Measurements from ENCODE around the gene BRK1.

BRK1 gene

GRCh38 chr3:10093678-10094077, 21.8 kb upstream of the BRK1 start:
- DNase-seq (ENCODE audit: low read depth, low spot score) = no peak
- no peak for TF ChIP-seq CTCF (IDR thresholded peaks at IDR 0.05; ENCODE audit: low read depth, low read length)
- in situ Hi-C loops (cut with HindIII; ENCODE audit: low sequenced_read_pairs) = no loop called here
- no peak overlapping the region for H3K4me3 ChIP-seq (ENCODE audit: low read depth, low read length)

- H3K4me3 ChIP-seq (ENCODE audit: low read depth, low read length) = no peak overlapping the region
- in situ Hi-C loops (cut with HindIII; ENCODE audit: low sequenced_read_pairs) = no loop called here
- TF ChIP-seq CTCF (IDR thresholded peaks at IDR 0.05; ENCODE audit: low read depth, low read length) = no peak
- DNase-seq (ENCODE audit: low read depth, low spot score) = no peak
Measured at GRCh38 chr3:10099041-10099440, 16.4 kb upstream of the BRK1 start.

- no peak overlapping the region for H3K4me3 ChIP-seq (ENCODE audit: low read depth, low read length)
- DNase-seq (ENCODE audit: low read depth, low spot score) = no peak
- in situ Hi-C loops (cut with HindIII; ENCODE audit: low sequenced_read_pairs) = no loop called here
- no peak for TF ChIP-seq CTCF (IDR thresholded peaks at IDR 0.05; ENCODE audit: low read depth, low read length)
Measured at GRCh38 chr3:10106919-10107318, 8.6 kb upstream of the BRK1 start.

- no peak for TF ChIP-seq CTCF (IDR thresholded peaks at IDR 0.05; ENCODE audit: low read depth, low read length)
- no peak within 1 kb of the TSS for H3K4me3 ChIP-seq (ENCODE audit: low read depth, low read length)
- no peak for DNase-seq (ENCODE audit: low read depth, low spot score)
- in situ Hi-C loops (cut with HindIII; ENCODE audit: low sequenced_read_pairs) = no loop called here
Measured at GRCh38 chr3:10108091-10108490, 7.4 kb upstream of the BRK1 start, which contains the start of gene FANCD2OS. Gene FANCD2OS, minus strand, starts transcription at chr3:10108255. Its CDS starts 3,481 bp downstream, at chr3:10104774.

GRCh38 chr3:10116138-10116460, 624 bp downstream of the BRK1 start:
- DNase-seq (ENCODE audit: low read depth, low spot score) = no peak
- in situ Hi-C loops (cut with HindIII; ENCODE audit: low sequenced_read_pairs) = no loop called here
- H3K4me3 ChIP-seq (ENCODE audit: low read depth, low read length) = peak overlapping the region; percentile 99
- no peak for TF ChIP-seq CTCF (IDR thresholded peaks at IDR 0.05; ENCODE audit: low read depth, low read length)

- no peak for DNase-seq (ENCODE audit: low read depth, low spot score)
- H3K4me3 ChIP-seq (ENCODE audit: low read depth, low read length) = no peak overlapping the region
- in situ Hi-C loops (cut with HindIII; ENCODE audit: low sequenced_read_pairs) = no loop called here
- TF ChIP-seq CTCF (IDR thresholded peaks at IDR 0.05; ENCODE audit: low read depth, low read length) = no peak
Measured at GRCh38 chr3:10116928-10117327, 1.5 kb downstream of the BRK1 start.

- no peak overlapping the region for H3K4me3 ChIP-seq (ENCODE audit: low read depth, low read length)
- in situ Hi-C loops (cut with HindIII; ENCODE audit: low sequenced_read_pairs) = no loop called here
- TF ChIP-seq CTCF (IDR thresholded peaks at IDR 0.05; ENCODE audit: low read depth, low read length) = no peak
- DNase-seq (ENCODE audit: low read depth, low spot score) = no peak
Measured at GRCh38 chr3:10119376-10119775, 3.9 kb downstream of the BRK1 start.
